Measurements from ENCODE around the gene LAMC2. TPM values are rescaled to one million over a fixed set of nuclear protein-coding genes. Genes with fewer than 3 reads are reported as not detected.

LAMC2 gene
- total and polyA plus RNA-seq, 7 donors: 2.6 to 24.0 (median 4.2) TPM

DNA sequence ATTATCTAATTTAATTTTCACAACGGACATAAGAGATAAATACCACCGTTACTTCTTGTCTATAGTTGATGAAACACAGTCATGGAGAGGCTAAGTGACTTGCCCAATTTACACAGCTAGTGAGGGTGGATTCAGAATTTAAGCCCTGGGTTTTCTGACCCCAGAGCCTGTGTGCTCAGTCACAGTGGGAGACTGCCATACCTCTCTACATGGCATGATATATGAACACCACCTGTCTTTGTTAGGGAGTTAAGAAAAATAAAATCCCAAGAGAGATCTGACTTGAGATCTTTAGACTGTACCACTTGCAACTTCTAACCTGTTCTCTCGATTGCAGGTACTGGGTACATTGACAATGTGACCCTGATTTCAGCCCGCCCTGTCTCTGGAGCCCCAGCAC lies 40.3 kb downstream of the LAMC2 start:
- DNase-seq: no peak
- Histone ChIP-seq H3K27me3 (no peaks in the 10 kb centered on the region), H3K4me3 (no peak overlapping the region), H3K9me3 (no peaks in the 10 kb centered on the region), H3K36me3 (no peaks in the 10 kb centered on the region), H3K27ac (no peak overlapping the region), H3K4me1 (no peaks in the 10 kb centered on the region)
- intact Hi-C loops (cut with DNase I): no loop called here
- whole genome bisulfite sequencing, 2 donors: 91 to 93% methylated on average over 4 of the region's 4 CpGs
- TF ChIP-seq, protein P1, sequence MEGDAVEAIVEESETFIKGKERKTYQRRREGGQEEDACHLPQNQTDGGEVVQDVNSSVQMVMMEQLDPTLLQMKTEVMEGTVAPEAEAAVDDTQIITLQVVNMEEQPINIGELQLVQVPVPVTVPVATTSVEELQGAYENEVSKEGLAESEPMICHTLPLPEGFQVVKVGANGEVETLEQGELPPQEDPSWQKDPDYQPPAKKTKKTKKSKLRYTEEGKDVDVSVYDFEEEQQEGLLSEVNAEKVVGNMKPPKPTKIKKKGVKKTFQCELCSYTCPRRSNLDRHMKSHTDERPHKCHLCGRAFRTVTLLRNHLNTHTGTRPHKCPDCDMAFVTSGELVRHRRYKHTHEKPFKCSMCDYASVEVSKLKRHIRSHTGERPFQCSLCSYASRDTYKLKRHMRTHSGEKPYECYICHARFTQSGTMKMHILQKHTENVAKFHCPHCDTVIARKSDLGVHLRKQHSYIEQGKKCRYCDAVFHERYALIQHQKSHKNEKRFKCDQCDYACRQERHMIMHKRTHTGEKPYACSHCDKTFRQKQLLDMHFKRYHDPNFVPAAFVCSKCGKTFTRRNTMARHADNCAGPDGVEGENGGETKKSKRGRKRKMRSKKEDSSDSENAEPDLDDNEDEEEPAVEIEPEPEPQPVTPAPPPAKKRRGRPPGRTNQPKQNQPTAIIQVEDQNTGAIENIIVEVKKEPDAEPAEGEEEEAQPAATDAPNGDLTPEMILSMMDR (IDR thresholded peaks at IDR 0.05): no peak
- no peak for TF ChIP-seq POLR2AphosphoS5 (IDR thresholded peaks at IDR 0.05)
- no peak for TF ChIP-seq EP300 (IDR thresholded peaks at IDR 0.05)
- TF ChIP-seq POLR2A (IDR thresholded peaks at IDR 0.05): no peak

DNA sequence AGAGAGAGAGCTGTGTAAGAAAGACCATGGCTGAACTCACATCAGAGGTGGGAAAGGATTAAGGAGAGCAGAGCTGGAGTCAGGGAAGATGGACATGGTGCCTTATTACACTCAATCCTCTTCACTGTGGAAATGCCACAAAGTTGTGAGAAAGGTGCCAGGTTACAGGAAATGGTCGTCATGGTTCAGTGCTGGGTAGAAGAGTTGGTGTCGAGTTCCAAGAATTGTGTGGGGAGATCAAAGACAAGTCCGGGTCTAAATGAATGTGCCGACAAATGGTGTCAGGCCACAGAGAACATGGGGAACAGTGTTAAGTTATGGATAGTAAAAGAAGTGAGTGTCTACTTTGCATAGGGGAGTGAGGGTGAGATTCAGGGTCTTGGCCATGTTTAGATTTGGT lies 40.9 kb downstream of the LAMC2 start:
- no peak for DNase-seq
- intact Hi-C loops (cut with DNase I): no loop called here
- WGBS, 2 donors: 74 to 78% methylated on average over 4 of the region's 4 CpGs
- Histone ChIP-seq H3K4me3 (no peak overlapping the region), H3K4me1 (no peaks in the 10 kb centered on the region), H3K27ac (no peak overlapping the region), H3K36me3 (no peaks in the 10 kb centered on the region), H3K27me3 (no peaks in the 10 kb centered on the region), H3K9me3 (no peaks in the 10 kb centered on the region)
- TF ChIP-seq POLR2A (IDR thresholded peaks at IDR 0.05) (no peak), EP300 (IDR thresholded peaks at IDR 0.05) (no peak), POLR2AphosphoS5 (IDR thresholded peaks at IDR 0.05) (no peak)
- TF ChIP-seq, protein P1 (IDR thresholded peaks at IDR 0.05): no peak

DNA sequence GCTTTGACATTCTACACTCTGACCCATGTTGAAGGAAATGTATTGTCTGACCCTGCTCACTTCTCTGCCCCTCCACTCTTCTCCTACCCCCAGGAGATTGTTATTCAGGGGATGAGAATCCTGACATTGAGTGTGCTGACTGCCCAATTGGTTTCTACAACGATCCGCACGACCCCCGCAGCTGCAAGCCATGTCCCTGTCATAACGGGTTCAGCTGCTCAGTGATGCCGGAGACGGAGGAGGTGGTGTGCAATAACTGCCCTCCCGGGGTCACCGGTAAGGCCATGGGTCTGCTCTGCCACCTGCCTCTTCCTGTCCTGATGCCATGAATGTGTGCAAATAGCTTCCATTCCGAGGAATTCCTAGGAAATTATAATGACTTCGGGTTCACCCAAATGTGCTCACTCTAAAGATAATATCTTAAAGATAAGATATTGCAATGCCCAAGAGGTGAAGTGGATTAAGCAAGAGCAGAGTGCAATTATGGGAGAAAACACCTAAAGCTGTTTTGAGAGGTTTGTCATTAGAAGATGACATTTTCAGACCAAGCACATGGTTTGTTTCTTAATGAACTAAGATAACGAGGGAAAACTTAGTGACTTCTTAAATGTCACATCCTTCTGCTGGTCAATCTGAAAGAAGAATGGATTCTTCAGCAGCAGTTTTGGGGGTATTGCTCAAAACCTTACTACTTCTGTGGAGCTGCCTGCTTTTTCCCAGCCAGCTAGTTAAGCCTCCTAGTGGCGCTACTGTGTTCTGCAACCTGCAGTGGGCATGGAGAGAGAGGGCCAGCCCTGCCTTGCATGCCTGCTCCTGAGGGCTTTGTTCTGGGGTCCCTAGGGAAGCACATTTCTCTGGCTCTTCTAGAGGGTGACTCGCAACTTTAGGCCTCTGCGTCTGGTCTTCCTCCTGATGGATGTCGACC lies 41.6 kb downstream of the LAMC2 start:
- no peak for TF ChIP-seq EP300 (IDR thresholded peaks at IDR 0.05)
- TF ChIP-seq, protein P1 (IDR thresholded peaks at IDR 0.05): peak; percentile 19 to 55 (median 50)
- Histone ChIP-seq H3K4me1 (peaks cover 0 to 2% (median 0%) of the 10 kb centered on the region in 4 donors), H3K9me3 (no peaks in the 10 kb centered on the region), H3K27me3 (no peaks in the 10 kb centered on the region), H3K27ac (no peak overlapping the region), H3K36me3 (no peaks in the 10 kb centered on the region), H3K4me3 (no peak overlapping the region)
- WGBS, 2 donors: 85 to 88% methylated on average over 16 of the region's 16 CpGs
- intact Hi-C loops (cut with DNase I): no loop called here
- no peak for DNase-seq

DNA sequence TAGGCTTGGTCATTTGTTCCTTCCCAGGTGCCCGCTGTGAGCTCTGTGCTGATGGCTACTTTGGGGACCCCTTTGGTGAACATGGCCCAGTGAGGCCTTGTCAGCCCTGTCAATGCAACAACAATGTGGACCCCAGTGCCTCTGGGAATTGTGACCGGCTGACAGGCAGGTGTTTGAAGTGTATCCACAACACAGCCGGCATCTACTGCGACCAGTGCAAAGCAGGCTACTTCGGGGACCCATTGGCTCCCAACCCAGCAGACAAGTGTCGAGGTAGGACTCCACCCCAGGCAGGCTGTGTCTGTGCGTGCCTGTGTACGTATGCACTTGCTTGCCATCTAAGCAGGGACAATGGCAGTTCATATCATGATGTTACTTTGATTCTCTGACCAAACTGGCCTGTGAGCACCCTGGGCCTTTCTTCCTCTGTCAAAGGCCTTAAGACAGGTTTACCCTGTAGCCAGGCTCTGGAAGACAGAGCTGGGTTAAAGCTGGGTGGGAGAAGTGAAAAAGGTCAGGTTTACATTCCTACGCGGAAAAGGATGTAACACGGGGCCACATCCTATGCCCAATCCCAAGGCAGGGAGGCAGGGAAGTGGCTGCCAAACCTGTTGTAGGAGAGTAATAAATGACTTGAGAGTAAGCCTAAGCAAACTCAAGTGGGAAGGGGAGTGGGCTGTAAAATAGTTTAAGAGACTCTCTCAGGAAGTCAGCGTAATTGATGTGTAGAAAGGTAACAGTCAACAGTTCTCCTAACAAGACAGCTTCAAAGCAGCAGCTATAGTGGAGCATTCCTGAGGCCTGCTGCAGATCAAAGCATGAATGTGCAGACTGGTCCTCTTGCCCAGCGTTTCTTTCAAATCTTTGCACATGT lies 42.5 kb downstream of the LAMC2 start:
- H3K4me1 ChIP-seq: peaks cover 0 to 7% (median 0%) of the 10 kb centered on the region in 4 donors
- TF ChIP-seq POLR2A (IDR thresholded peaks at IDR 0.05) (no peak), EP300 (IDR thresholded peaks at IDR 0.05) (no peak), POLR2AphosphoS5 (IDR thresholded peaks at IDR 0.05) (no peak)
- TF ChIP-seq, protein P1 (IDR thresholded peaks at IDR 0.05): peak in 1 of 4 experiments; percentile 5
- H3K9me3 ChIP-seq: no peaks in the 10 kb centered on the region
- H3K36me3 ChIP-seq: no peaks in the 10 kb centered on the region
- no peak overlapping the region for H3K4me3 ChIP-seq
- no peak overlapping the region for H3K27ac ChIP-seq
- no peak for DNase-seq
- intact Hi-C loops (cut with DNase I): no loop called here
- H3K27me3 ChIP-seq: no peaks in the 10 kb centered on the region
- WGBS, 2 donors: 54 to 74% methylated on average over 13 of the region's 13 CpGs
